Stimulated activated CD8-positive, alpha-beta memory T cell treated with anti-CD3 and anti-CD28 coated beads, Interleukin-15, amount 100 ng/mL, for 4 hours (primary cell): Measurements from ENCODE around the gene SNX9.
"Not testable (repeated sequence)": the region's sequence is repeated elsewhere in the genome, so short reads cannot be mapped to it uniquely, and the experiment has no call there.

Experiments
- DNase-seq, 2 donors: peaks; one replicate each; pipeline ENCODE4 v3.0.0-alpha.2; 2020; ENCODE audit warnings: low read depth in 2 of 2

SNX9 gene

DNA sequence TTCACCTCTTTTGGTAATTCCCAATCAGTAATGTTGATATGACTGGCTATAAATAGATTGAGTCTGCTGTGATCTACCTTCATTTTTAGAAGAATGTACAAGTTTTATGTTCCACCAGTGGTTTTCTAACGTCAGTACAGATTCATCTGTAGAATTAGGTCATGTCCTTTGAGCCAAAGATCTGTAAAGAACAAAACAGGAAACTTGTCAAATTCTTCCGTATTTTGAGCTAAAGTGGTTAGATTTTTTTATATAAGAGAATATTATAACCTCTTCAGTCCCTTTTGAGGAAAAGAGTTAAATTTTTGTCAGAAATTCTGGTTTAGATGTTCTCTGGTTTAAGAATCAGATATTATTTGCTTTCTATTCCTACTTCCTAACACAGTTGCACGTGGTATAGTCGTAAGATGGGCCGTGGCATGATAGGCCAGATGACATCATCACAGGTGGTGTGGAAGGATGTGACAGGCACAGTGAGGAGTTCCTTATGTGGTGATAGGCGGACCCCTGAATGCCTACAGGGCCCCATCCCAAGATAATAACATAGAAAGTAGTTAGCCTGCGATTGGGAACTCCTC is 62.3 kb downstream of the SNX9 start:
- peak; percentile 10 to 30 for DNase-seq

DNA sequence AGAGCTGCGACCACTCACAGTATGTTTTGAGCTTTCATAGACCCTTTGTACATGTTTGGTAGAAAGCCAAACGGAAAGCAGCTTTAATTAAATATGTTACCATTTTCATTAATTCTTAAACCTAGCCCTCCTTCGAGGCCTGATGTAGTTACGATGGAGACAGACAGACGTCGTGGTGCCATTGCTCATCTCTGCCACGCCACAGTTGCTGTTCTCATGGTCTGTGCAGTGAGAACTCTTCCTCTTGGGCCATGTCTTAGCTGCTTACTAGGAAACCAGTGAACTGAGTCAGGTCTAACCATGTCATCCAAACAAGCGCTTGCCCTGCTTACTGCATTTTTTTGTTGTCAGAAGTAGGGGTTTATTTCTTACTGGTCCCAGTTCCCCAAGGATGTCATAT is 62.8 kb downstream of the SNX9 start:
- no peak for DNase-seq

DNA sequence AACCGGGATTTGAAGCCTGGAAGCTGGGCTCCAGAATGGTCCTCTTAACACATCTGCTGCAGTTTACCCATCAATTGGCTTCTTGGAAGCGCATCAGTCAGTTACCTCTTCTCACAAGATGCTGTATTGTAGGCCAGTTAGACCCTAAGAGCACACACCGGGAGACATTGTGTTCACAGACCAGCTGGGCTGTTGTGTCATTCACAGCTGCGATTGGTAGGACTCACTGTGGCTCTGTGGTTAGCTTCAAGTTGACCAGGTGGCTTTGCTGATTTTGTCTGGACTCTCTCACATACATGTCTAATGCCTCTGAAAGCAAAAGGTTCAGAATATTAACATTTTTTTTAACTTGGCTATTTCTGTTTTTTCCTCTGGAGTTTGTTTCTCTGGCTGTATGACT is 64.8 kb downstream of the SNX9 start:
- no peak for DNase-seq

DNA sequence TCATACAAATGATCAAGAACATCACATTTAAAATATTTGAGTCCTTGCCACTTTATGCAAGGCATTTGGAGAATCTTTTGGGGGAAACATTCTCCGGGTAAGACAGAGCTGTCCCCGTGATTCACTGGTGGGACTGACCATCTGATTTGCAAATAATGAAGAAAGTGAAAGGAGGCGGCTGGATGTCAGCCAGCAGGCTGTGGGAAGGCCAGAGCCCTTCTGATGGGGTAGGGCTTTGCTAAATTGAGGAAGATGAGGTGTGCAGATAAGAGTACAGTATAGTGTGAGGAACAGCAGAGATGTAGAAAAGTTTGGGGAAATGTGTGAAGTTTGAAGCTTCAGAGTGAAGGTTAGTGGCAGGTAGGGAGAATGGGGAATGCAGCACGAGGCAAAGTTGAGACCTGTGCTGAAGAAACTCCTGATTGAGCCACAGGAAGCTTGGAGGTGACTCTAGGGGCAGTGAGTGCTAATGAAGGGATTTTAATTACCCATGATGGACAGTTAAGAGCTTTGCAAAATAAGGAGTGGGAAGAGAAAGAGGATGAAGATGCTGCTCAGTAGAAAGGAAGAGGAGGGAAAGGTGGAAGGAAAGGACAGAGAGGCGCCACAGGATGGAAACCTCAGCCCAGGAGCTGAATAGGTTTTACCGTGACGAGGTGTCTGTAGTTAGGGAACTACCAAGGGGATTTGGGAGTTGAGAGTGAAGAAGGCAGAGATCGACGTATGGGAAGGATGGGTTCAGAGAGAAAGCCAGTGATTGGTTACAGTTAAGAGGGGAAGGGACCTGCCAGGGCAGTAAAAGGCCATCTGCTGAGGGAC is 68.7 kb downstream of the SNX9 start:
- DNase-seq: no peak

DNA sequence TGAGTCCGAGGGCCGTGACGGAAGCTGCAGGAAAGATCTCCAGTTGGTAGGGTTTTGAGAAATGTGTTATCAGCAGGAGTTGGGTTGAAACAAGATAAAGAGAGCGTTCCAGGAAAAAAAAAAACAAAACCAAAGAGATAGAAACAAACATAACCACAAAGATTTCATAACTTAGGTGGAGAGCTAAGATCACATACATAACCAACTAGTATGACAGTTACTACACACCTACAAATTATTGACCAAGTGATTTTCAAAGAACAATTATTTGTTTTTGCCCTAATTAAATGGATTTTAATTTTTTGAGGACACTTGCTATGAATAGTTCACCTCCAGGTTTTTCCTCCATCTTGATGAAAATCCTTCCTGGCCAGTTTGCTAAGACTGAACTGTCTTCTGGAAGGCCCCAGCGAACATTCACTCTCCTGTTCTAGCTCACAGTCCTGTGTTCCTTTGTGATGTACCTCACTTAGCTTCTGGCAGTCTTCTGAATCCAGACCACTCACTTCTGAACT is 69.4 kb downstream of the SNX9 start:
- no peak for DNase-seq

DNA sequence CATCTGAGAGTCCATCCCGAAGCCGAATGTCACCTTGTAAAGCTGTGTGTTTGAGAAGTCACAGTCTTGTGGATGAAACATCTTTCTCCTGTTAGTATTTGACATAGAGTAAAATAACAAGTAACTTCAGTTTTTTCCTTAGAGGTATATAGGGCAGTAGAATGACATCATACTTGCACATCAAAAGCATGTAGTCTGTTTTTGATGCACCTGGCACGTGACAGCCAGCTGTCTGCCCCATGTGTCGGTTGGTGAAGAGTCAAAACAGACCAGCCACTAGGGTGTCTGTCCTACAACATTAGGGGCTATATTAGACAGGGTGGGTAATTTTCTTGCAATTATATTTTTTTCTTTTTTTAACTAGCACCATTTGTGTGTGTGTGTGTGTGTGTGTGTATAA is 70.2 kb downstream of the SNX9 start:
- DNase-seq: no peak

DNA sequence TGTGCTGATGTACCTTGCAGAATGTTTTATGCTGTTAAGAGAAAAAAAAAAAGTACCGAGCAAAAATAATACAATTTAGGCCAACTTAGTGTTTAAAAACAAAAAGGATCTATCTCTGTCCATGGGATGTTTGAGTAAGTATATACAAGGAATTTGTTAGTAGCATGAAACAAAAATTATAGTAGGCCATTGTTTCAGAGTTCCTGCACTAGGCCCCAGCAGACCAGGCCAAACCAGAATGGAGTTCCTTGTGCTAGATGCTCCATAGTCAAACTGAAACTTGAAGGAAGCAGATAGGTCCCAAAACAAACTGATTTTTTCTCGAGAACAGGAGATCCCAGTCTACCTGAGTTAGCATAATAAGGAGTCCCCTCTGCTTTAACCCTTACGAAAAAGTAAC is 72.5 kb downstream of the SNX9 start:
- no peak for DNase-seq

DNA sequence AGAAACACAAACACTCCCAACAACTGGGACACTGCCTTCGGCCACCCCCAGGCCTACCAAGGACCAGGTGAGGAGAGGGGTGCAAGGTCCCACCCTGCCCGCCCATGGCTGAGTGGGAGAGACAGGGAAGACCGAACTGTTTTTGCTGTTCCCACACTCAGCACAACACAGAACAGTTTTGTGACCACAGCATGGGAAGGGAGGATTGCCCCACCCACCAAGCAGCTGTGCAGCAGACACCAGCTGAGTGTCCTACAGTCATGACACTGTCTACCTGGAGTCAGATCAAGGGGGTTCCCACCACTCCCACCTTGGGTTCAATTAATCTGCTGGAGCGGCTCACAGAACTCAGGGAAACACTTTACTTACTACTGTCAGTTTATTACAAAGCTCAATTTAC is 73.9 kb downstream of the SNX9 start:
- DNase-seq: no peak

DNA sequence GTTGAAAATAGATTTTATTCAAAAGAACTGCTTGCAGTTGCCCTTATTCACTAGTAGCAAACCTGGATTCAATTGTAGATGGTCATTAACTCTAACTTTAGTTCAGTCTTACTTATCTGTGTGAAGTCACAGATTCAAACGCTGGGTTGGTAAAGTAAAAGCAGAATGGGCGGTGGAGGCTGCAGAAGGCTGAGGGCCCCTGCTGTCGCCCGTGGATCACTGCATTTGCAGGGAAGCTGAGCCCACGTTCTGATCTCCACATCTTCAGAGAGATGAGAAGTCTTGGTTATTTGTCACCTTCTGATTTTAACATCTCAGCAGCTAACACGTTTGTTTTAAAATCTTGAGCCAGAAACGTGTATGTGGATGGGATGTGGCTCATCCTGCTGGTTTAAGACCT is 75.1 kb downstream of the SNX9 start:
- no peak for DNase-seq

DNA sequence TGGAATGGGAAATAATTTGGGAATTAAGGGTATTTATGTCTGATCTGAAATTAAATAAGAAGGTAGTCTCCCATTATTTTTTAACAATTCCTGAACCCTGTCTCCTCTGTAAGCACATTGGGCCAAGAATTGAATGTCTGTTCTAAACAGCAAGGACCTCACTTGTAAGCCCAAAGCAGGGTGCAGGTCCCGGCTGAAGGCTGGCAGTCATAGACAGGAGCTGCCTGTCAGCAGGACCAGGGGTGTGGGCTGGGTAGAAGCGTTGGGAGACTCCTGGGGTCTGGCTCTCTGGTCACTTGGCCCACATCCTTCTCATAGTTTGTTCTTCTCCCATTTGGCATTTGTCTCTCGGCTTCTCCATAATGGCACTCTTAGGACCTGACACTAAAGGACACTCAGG is 75.6 kb downstream of the SNX9 start:
- no peak for DNase-seq

DNA sequence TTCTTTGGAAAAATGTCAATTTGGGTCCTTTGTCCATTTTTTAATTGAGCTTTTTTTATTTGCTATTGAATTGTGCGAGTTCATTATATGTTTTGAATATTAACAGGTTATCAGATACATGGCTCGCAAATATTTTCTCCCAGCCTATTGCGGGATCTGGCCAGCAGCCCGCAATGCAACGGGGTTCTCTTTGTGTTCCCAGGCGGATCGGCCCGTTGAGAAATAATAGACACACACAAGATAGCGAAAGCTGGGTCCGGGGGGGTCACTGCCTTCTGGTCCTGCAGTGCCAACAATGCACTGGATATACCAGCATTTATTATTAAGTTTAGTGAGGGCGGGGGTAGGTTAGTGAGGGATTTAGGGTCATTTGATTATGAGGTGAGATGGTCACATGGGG is 77.2 kb downstream of the SNX9 start:
- not testable (repeated sequence) for DNase-seq

DNA sequence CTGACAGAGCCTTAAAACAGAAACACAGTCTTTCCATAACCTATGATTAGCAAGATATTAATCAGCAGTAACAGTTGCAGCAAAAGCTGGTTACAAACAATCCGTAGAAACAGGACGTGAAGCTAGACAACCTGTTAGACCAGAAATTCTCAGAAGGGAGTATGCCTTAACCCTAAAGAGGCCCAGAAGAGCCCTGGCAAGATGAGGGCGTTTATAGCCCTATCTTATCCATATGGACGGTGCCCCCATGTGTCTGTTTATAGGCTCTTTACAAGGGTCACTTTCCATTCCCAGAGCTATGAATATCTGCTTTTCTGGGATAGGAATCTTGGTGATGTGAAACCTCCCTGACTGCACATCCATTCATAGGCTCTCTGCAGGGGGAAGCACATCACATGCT is 77.7 kb downstream of the SNX9 start:
- DNase-seq: not testable (repeated sequence)

DNA sequence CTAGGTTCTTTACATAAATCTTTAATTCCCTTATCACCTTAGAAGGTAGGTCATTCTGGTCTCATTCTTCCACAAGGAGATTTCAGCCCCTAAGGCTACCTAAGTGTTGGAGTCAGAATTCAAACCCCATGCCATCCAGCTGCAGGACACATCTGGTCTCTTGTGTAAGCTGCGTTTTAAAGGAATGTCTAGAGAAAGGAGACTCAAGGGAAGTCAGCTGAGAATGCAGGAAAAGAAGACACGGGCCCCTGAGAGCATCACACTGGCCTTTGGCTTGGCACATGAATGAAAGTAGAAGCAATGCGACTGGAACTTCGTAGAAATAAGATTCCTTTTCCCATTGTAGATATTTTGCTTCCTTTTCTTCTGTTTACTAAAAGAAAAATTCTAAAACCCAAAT is 82.0 kb downstream of the SNX9 start:
- DNase-seq: no peak

DNA sequence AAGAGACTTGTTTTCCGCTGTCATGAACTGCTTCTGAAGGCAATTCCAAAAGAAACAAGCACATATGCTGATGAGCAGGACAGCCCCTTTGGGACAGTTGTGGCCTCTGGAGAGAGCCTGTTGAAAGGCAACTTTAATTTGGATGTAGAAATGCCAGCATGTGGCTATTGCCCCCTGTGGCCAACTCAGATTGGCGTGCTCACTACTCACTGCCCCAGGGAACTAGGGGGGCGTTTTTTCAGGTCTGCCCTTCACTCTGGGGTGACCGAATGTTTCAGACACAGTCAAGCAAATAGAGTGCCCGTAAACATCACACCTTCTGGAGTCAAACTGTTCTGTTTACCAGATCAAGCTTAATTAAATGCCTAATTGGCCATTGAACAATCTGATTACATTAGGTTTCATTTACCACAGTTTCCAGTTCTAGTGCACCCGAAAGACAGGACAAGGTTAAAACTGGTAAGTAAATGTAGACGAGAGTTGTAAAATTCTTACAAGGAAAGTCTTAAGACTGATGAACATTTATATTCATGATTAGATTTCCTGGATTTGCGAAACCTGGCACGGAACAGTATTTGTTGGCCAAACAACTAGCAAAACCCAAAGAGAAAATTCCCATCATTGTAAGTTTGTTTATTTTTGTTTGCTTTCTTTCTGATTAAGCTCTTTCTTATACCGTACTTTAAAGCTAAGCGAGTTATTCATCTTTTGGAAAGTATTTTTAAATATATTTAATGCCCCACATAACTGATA is 82.7 kb downstream of the SNX9 start:
- no peak for DNase-seq

DNA sequence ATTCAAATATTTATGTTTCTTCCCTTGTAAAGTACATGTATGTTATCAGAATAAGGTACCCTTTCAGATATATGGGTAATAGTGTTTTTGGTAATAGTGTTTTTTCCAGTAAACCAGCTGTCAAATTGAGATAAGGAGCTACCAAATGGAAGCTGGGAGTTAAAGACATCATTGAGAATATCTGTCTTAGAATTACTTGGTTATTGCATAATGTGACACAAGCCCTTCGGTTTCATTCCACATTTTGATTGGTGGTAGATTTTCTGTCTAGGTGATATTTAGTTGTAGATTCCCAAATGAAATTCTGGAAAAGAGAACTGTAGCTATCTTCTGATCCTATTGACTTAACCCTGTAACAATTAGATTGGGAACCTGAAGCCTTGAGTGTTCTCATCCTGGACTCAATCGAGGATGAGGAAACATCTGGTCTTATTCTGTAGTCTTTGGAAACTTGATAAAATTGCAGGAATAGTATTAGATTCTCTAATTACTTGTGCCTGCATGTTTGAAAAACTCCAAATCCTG is 83.6 kb downstream of the SNX9 start:
- DNase-seq: no peak

DNA sequence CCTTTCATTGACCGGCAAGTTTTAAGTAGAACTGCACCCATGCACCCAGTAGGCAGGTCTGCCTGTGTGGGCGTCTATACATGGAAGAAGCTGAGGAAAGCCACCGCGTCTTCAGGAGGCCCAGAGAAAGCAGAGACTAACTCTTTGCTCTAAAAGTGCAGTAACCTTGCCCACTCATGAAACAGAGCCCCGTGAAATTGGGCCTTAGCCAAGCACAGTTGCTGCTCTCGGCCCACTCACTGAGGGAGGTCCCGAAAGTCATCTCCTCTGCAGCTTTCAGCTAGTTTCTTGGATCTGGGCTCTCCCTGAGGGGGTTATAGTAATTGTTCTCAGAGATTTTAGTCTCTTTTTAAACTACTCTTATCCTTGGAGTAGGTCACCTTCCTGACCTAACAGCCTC is 84.6 kb downstream of the SNX9 start:
- DNase-seq: no peak

DNA sequence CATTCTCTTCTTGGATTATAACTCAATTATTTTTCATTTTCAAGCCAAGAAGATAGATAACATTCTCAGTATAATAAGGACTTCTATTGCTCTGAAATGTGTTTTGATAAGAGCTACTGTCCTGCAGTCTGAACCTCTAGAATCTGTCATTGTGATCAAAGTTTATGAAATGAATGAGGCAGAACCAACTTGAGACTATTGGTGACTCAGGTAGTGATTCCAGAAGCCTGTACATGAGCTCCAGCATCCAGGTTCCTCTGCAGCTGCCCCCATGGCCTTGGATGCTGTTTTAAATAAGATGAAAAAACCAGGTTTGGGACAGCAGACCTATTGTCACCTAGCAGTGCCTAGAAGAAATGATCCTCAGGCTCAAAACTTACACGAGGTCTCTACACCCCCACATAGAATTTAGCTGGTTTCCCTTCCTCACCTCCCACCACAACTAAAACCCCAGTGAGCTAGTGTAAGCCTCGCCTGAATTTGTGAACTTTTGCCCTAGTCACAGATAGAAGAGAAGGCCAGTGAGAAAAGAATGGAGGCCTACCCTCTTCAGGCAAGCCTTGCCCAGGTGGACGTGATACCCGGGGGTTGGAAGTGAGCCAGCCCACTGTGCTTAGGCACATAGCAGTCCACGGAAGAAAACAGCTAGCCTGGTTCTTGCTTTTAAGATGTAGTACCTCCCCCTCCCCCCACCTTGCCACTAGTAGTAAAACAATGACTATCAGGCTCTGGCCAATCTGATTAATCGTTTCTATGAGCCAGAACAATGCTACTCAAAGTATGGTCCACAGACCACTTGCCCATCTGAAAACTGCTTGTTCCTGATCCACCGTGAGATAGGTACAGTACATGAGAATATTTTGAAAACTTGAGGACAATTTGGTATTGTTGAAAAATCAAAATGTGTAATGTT is 85.6 kb downstream of the SNX9 start:
- no peak for DNase-seq

DNA sequence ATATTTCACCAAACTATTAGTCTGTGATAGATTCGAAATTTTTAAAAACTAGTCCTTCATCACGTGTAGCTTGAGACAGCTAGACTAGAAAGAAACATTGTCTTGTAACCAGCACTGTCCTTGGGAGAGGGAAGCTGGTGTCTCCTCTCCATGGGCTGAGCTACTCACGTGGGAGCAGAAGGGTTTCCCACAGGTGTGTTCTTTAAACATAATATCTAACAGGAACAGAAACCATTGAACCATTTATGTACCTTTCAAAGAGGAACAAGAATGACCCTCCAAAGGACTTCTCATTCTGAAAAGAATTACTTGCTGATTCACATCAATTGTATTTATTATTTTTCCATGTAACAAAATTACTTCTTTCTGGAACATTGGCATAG is 86.2 kb downstream of the SNX9 start:
- no peak for DNase-seq

DNA sequence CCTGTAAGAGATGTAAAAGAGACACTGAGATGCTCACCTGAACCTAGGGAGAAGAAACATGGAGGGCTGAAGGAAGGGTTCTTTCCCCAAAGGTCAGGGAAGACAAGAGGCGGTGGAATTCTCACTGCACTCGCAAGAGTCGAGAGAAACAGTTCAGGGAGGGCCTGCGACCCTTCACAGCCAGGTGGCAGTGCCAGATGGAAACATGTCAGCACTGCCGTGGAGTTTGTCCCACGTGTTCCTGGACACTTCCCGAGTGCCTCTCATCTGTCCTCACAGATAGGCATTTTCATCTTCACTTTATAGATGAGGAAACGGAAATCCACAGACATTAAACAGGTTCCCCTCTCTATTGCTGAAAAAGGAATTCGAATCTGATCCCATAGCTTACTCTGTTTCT is 88.2 kb downstream of the SNX9 start:
- DNase-seq: no peak

DNA sequence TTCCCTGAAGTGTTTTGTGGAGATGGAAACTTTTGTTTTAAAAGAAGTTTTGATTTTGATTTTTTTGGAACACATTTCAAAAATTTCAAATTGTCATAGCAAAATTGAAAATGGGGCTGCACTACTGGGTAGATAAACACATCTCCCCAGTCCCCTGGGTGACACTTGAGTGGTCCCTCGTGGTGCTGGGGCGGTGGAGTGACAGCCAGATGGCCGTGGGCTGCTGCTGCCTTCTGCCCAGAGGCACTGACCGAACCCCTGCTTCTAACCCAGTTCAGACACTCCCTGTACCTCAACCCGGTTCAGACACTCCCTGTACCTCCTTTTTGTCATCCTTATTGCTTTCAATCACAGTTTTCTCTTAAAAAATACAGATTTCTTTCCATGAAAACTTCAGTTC is 88.7 kb downstream of the SNX9 start:
- DNase-seq: no peak

DNA sequence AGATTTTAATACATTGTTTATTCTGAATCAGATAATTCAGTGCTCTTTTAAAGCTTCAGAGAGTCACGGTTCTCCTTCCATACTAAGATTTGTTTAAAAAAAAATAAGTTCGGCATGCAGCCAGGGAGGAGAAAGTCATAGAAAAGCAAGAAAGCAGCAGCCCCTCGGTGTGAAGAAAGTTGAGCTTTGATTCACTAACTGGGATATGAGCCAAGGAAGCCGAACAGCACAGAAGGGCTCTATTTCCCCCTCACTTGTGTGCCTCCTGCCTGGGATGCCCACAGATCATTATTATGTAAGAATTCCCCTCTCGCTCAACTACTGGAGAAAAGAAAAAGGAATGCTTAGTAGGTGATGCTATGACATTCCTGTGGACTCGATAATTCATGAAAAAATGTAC is 89.3 kb downstream of the SNX9 start:
- DNase-seq: no peak
